Measurements from ENCODE around the gene MED12L. TPM values are rescaled to one million over a fixed set of nuclear protein-coding genes. Genes with fewer than 3 reads are reported as not detected.

MED12L gene
- total and polyA plus RNA-seq, 2 donors (not counting 1 experiment from before 2014, with no cell fraction given): 0.94 to 4.3 TPM

DNA sequence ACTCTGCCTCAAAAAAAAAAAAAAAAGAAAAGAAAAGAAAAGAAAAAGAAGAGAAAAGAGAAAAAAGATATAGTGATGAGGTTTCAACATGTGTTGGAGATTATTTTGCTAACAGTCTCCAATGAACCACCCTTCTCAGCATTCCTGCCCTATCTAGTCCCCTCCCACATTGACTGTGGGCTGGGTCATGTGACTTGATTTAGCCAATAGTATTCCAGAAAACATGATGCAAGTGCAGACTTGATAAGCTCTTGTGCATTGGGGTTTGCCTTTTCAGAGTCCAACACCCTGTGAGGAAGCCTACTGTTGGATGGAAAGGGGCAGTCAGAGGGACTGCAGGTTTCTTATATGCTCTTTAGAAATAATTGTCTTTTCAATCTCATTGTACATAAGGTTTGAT, 37.8 kb upstream of the MED12L start:
- TF ChIP-seq EZH2 (IDR thresholded peaks at IDR 0.05; ENCODE audit: low read length, missing control alignments): no peak
- TF ChIP-seq, protein P1, sequence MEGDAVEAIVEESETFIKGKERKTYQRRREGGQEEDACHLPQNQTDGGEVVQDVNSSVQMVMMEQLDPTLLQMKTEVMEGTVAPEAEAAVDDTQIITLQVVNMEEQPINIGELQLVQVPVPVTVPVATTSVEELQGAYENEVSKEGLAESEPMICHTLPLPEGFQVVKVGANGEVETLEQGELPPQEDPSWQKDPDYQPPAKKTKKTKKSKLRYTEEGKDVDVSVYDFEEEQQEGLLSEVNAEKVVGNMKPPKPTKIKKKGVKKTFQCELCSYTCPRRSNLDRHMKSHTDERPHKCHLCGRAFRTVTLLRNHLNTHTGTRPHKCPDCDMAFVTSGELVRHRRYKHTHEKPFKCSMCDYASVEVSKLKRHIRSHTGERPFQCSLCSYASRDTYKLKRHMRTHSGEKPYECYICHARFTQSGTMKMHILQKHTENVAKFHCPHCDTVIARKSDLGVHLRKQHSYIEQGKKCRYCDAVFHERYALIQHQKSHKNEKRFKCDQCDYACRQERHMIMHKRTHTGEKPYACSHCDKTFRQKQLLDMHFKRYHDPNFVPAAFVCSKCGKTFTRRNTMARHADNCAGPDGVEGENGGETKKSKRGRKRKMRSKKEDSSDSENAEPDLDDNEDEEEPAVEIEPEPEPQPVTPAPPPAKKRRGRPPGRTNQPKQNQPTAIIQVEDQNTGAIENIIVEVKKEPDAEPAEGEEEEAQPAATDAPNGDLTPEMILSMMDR (conservative IDR thresholded peaks at IDR 0.05 in 1 of 2, IDR thresholded peaks at IDR 0.05 in 1 of 2; ENCODE audit: low read depth in 1 of 2, low read length in 2 of 2): no peak
- H3K4me1 ChIP-seq (ENCODE audit: control insufficient read depth, extremely low read depth, insufficient read depth, low read length): no peaks in the 10 kb centered on the region
- no peak overlapping the region for H2AFZ ChIP-seq (ENCODE audit: low read length)
- H3K27ac ChIP-seq (ENCODE audit: insufficient read depth, low read length): no peak overlapping the region
- no peaks in the 10 kb centered on the region for H3K79me2 ChIP-seq (ENCODE audit: control insufficient read depth, insufficient read depth, low read length)
- H3K4me3 ChIP-seq (replicated peaks in 1 of 4; ENCODE audit: control extremely low read depth in 1 of 4, insufficient read depth in 1 of 4, low read depth in 3 of 4, low read length in 4 of 4): no peak overlapping the region
- no peaks in the 10 kb centered on the region for H3K36me3 ChIP-seq (ENCODE audit: control insufficient read depth, insufficient read depth, low read length)
- no peaks in the 10 kb centered on the region for H4K20me1 ChIP-seq (ENCODE audit: control insufficient read depth, extremely low read depth, insufficient read depth, low read length)
- no peaks in the 10 kb centered on the region for H3K9me3 ChIP-seq (ENCODE audit: control insufficient read depth, insufficient read depth, low read depth, low read length)
- DNase-seq (ENCODE audit: low read depth in 2 of 2): peak; percentile 15 to 21
- H3K9ac ChIP-seq (ENCODE audit: insufficient read depth, low read length): no peak overlapping the region
- no peaks in the 10 kb centered on the region for H3K27me3 ChIP-seq (ENCODE audit: control insufficient read depth, insufficient read depth, low read length)
- H3K4me2 ChIP-seq (ENCODE audit: extremely low read depth, insufficient read depth, low read length): no peak overlapping the region

DNA sequence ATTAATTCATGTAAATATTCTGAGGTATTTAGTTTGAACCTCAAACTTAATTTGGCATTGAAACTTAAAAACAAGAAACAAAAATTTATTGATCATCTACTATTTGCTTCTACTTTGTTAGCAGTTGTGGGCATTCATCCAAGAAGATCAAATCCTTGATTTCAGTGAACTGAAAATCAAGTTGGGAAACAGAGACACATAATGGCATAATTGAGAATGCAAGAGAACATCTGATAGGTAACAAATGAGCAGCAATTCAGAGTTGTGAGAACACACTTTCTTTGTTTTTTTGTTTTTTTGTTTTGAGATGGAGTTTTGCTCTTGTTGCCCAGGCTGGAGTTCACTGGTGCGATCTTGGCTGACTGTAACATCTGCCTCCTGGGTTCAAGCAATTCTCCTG, 33.9 kb upstream of the MED12L start:
- TF ChIP-seq, protein P1 (conservative IDR thresholded peaks at IDR 0.05 in 1 of 2, IDR thresholded peaks at IDR 0.05 in 1 of 2; ENCODE audit: low read depth in 1 of 2, low read length in 2 of 2): no peak
- TF ChIP-seq EZH2 (IDR thresholded peaks at IDR 0.05; ENCODE audit: low read length, missing control alignments): no peak
- H2AFZ ChIP-seq (ENCODE audit: low read length): no peak overlapping the region
- H3K9me3 ChIP-seq (ENCODE audit: control insufficient read depth, insufficient read depth, low read depth, low read length): no peaks in the 10 kb centered on the region
- H3K4me1 ChIP-seq (ENCODE audit: control insufficient read depth, extremely low read depth, insufficient read depth, low read length): no peaks in the 10 kb centered on the region
- H3K79me2 ChIP-seq (ENCODE audit: control insufficient read depth, insufficient read depth, low read length): no peaks in the 10 kb centered on the region
- no peak overlapping the region for H3K9ac ChIP-seq (ENCODE audit: insufficient read depth, low read length)
- no peaks in the 10 kb centered on the region for H3K27me3 ChIP-seq (ENCODE audit: control insufficient read depth, insufficient read depth, low read length)
- H3K4me2 ChIP-seq (ENCODE audit: extremely low read depth, insufficient read depth, low read length): no peak overlapping the region
- DNase-seq (ENCODE audit: low read depth in 2 of 2): no peak
- no peak overlapping the region for H3K27ac ChIP-seq (ENCODE audit: insufficient read depth, low read length)
- no peaks in the 10 kb centered on the region for H3K36me3 ChIP-seq (ENCODE audit: control insufficient read depth, insufficient read depth, low read length)
- H3K4me3 ChIP-seq (replicated peaks in 1 of 4; ENCODE audit: control extremely low read depth in 1 of 4, insufficient read depth in 1 of 4, low read depth in 3 of 4, low read length in 4 of 4): no peak overlapping the region
- H4K20me1 ChIP-seq (ENCODE audit: control insufficient read depth, extremely low read depth, insufficient read depth, low read length): no peaks in the 10 kb centered on the region

DNA sequence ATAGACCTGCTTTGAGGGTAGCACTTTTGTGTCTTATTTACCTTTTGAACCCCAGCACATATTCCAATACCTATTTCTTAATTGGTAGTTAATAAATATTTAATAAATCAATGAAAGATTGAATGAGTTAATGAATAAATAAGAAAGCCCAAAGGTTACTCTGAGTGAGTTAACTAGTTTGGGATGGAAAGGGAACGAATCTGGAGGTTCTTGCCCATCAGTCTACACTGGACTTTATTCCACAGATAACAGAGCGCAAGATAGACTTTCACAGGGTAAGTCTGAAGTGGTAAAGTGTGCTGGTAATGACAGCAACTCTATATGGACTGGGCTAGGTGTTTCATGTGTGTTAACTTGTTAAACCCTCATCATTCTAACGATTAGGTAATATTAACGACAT, 33.1 kb upstream of the MED12L start:
- no peak for TF ChIP-seq EZH2 (IDR thresholded peaks at IDR 0.05; ENCODE audit: low read length, missing control alignments)
- TF ChIP-seq, protein P1 (conservative IDR thresholded peaks at IDR 0.05 in 1 of 2, IDR thresholded peaks at IDR 0.05 in 1 of 2; ENCODE audit: low read depth in 1 of 2, low read length in 2 of 2): no peak
- Histone ChIP-seq H3K4me1 (ENCODE audit: control insufficient read depth, extremely low read depth, insufficient read depth, low read length) (no peaks in the 10 kb centered on the region), H3K9ac (ENCODE audit: insufficient read depth, low read length) (no peak overlapping the region), H2AFZ (ENCODE audit: low read length) (no peak overlapping the region), H3K4me2 (ENCODE audit: extremely low read depth, insufficient read depth, low read length) (no peak overlapping the region), H3K4me3 (replicated peaks in 1 of 4; ENCODE audit: control extremely low read depth in 1 of 4, insufficient read depth in 1 of 4, low read depth in 3 of 4, low read length in 4 of 4) (no peak overlapping the region), H3K27ac (ENCODE audit: insufficient read depth, low read length) (no peak overlapping the region), H3K79me2 (ENCODE audit: control insufficient read depth, insufficient read depth, low read length) (no peaks in the 10 kb centered on the region), H3K9me3 (ENCODE audit: control insufficient read depth, insufficient read depth, low read depth, low read length) (no peaks in the 10 kb centered on the region), H3K27me3 (ENCODE audit: control insufficient read depth, insufficient read depth, low read length) (no peaks in the 10 kb centered on the region), H3K36me3 (ENCODE audit: control insufficient read depth, insufficient read depth, low read length) (no peaks in the 10 kb centered on the region), H4K20me1 (ENCODE audit: control insufficient read depth, extremely low read depth, insufficient read depth, low read length) (no peaks in the 10 kb centered on the region)
- no peak for DNase-seq (ENCODE audit: low read depth in 2 of 2)

All from fibroblast of lung (primary cell).